H1 (cell line): ENCODE data around the gene BAX. TPM values are rescaled to one million over a fixed set of nuclear protein-coding genes. Genes with fewer than 3 reads are reported as not detected.

ENCODE experiments used
- BCL11A ChIP-seq, 2 experiments: IDR thresholded peaks; one replicate each; pipeline ENCODE4 v1.6.1; 2011; ENCODE audit warnings: low read depth in 2 of 2, low read length in 2 of 2, mild to moderate bottlenecking in 2 of 2
- SAP30 ChIP-seq: fragments of 300-600 bp; sonication (generic); IDR thresholded peaks from 2 replicates; pipeline ENCODE4 v1.7.1; 2012; ENCODE audit warnings: low read length, moderate library complexity, mild to moderate bottlenecking, inconsistent platforms; ENCODE audit not compliant: insufficient read depth, insufficient replicate concordance
- polyA plus RNA-seq, 7 experiments: library from polyadenylated mRNA; depleted of rRNA in 3 of 7; stranded (reverse) in 5 of 7; unstranded in 2 of 7; fragments of >200 nt in 5 of 7; fragments of 200-250 nt in 2 of 7; gene quantifications; 1 replicate in 5 of 7; 2 replicates in 1 of 7; 4 replicates in 1 of 7; pipeline versions ENCODE4 v1.2.1 to v1.2.3, GENCODE V29; 2011 to 2013; ENCODE audit warnings: missing spikeins in 2 of 7, mixed read lengths in 2 of 7
- total RNA-seq: library from RNA; stranded (reverse); fragmentation: NEBNext Ultra II Directional; extraction: Animal tissue kit (Norgen Biotek cat#: 25700); gene quantifications from 2 replicates; pipeline ENCODE4 v1.2.1, GENCODE V29; 2021

The BAX gene
- total and polyA plus RNA-seq, 2 of the 8 experiments (the other 6 are each of a cell fraction or from before 2014, with no cell fraction given) = 257 to 346 TPM

DNA sequence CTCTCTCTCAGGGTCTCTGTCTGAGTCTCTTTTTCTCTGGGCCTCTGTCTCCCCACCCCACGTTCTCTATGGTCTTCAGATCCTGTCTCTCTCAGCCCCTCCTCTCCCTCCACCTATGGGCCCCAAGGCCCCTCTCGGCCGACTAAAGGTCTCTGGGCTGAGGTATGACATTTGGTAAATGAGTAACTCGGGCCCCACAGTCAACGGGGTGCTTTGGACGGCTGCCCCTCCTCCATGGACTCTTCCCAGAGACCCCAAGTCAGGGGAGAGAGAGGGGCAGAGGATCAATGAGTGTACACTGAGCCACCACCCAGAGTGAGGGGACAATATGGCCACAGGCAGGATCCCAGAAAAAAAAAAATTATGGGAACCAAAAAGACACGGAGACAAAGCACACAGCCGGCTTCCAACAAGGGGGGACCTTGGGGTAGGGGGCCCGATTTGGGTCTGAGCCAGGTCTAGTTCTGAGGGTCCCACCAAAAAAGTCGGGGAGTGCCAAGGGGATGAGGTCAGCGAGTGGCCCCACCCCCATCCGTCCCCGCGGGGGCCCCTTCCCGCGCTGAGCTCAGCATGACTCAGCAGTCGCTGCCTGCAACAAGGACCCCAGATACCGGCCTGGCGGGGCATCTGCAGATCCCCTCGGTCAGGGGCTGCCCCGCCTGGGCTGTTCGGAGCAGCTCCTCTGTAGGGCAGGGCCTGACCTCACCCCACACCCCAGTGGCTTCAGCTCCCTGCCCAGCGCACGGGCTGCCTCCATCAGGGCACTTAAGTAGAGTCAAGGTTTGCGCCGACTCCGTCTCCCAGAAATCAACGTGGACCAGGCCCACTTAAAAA lies 8.9 kb downstream of the BAX start (continued):
- TF ChIP-seq SAP30 (no peak), BCL11A (IDR thresholded peaks at IDR 0.05; ENCODE audit: low read depth in 2 of 2, low read length in 2 of 2) (no peak)
- TF ChIP-seq, all 59 proteins: peak for 23
